ENCODE results near the gene CIAO2A. TPM values are rescaled to one million over a fixed set of nuclear protein-coding genes. Genes with fewer than 3 reads are reported as not detected.

Gene CIAO2A
- total RNA-seq, 2 donors from 2014 or later: 54.6 to 63.2 TPM

GRCh38 chr15:64038878-64039610, 54.6 kb downstream of the CIAO2A start:
- DNase-seq: peak; percentile 68

GRCh38 chr15:64037966-64038365, 55.7 kb downstream of the CIAO2A start:
- H3K27me3 Mint-ChIP-seq (ENCODE audit: insufficient read depth): peaks cover 2% of the 10 kb centered on the region
- H3K4me3 Mint-ChIP-seq: no peak overlapping the region
- H3K27ac ChIP-seq (ENCODE audit: low read depth, low read length): no peak overlapping the region
- no peaks in the 10 kb centered on the region for H3K36me3 Mint-ChIP-seq (ENCODE audit: low read depth)
- H3K4me3 ChIP-seq (ENCODE audit: low read length): no peak overlapping the region
- WGBS, 2 experiments (ENCODE audit: insufficient coverage in 1 of 2, insufficient read length in 1 of 2): 44 to 50% methylated on average over 2 of the region's 2 CpGs
- H3K27me3 ChIP-seq (ENCODE audit: control insufficient read depth, insufficient read depth, low read length, poor library complexity, severe bottlenecking): no peaks in the 10 kb centered on the region
- H3K4me1 ChIP-seq (ENCODE audit: control insufficient read depth, insufficient read depth, low read length): no peaks in the 10 kb centered on the region
- no peak for TF ChIP-seq CTCF (conservative IDR thresholded peaks at IDR 0.05)
- no peaks in the 10 kb centered on the region for H3K36me3 ChIP-seq (ENCODE audit: control insufficient read depth, insufficient read depth, low read length)
- no peaks in the 10 kb centered on the region for H3K9me3 ChIP-seq (ENCODE audit: control insufficient read depth, low read length)
- no peak overlapping the region for H3K27ac Mint-ChIP-seq
- no peak for DNase-seq
- peaks cover 21% of the 10 kb centered on the region for H3K4me1 Mint-ChIP-seq
- H3K9ac ChIP-seq (ENCODE audit: extremely low read depth, low read length, poor library complexity, severe bottlenecking): no peak overlapping the region
- H3K9me3 Mint-ChIP-seq: no peaks in the 10 kb centered on the region

More at GRCh38 chr15:64038878-64039610, 54.6 kb downstream of the CIAO2A start:
- Histone ChIP-seq H3K9me3 (ENCODE audit: control insufficient read depth, low read length) (no peaks in the 10 kb centered on the region), H3K4me3 (ENCODE audit: low read length) (no peak overlapping the region), H3K9ac (ENCODE audit: extremely low read depth, low read length, poor library complexity, severe bottlenecking) (no peak overlapping the region), H3K27ac (ENCODE audit: low read depth, low read length) (no peak overlapping the region), H3K27me3 (ENCODE audit: control insufficient read depth, insufficient read depth, low read length, poor library complexity, severe bottlenecking) (peaks cover under 1% of the 10 kb centered on the region), H3K4me1 (ENCODE audit: control insufficient read depth, insufficient read depth, low read length) (no peaks in the 10 kb centered on the region), H3K36me3 (ENCODE audit: control insufficient read depth, insufficient read depth, low read length) (no peaks in the 10 kb centered on the region)
- H3K36me3 Mint-ChIP-seq (ENCODE audit: low read depth): no peaks in the 10 kb centered on the region
- H3K4me1 Mint-ChIP-seq: peaks cover 25% of the 10 kb centered on the region
- no peak overlapping the region for H3K4me3 Mint-ChIP-seq
- no peaks in the 10 kb centered on the region for H3K9me3 Mint-ChIP-seq
- no peak overlapping the region for H3K27ac Mint-ChIP-seq
- WGBS, 2 experiments (ENCODE audit: insufficient coverage in 1 of 2, insufficient read length in 1 of 2): 60 to 81% methylated on average over 1 to 4 of the region's 4 CpGs
- no peak for TF ChIP-seq CTCF (conservative IDR thresholded peaks at IDR 0.05)
- H3K27me3 Mint-ChIP-seq (ENCODE audit: insufficient read depth): peaks cover 4% of the 10 kb centered on the region

GRCh38 chr15:64037116-64037515, 56.5 kb downstream of the CIAO2A start:
- Histone ChIP-seq H3K27me3 (ENCODE audit: control insufficient read depth, insufficient read depth, low read length, poor library complexity, severe bottlenecking) (no peaks in the 10 kb centered on the region), H3K9ac (ENCODE audit: extremely low read depth, low read length, poor library complexity, severe bottlenecking) (no peak overlapping the region), H3K27ac (ENCODE audit: low read depth, low read length) (no peak overlapping the region), H3K4me3 (ENCODE audit: low read length) (no peak overlapping the region), H3K4me1 (ENCODE audit: control insufficient read depth, insufficient read depth, low read length) (no peaks in the 10 kb centered on the region), H3K36me3 (ENCODE audit: control insufficient read depth, insufficient read depth, low read length) (no peaks in the 10 kb centered on the region), H3K9me3 (ENCODE audit: control insufficient read depth, low read length) (no peaks in the 10 kb centered on the region)
- H3K4me1 Mint-ChIP-seq: peaks cover 21% of the 10 kb centered on the region
- H3K4me3 Mint-ChIP-seq: no peak overlapping the region
- H3K27ac Mint-ChIP-seq: no peak overlapping the region
- H3K27me3 Mint-ChIP-seq (ENCODE audit: insufficient read depth): no peaks in the 10 kb centered on the region
- DNase-seq: no peak
- no peaks in the 10 kb centered on the region for H3K36me3 Mint-ChIP-seq (ENCODE audit: low read depth)
- 93 to 100% methylated on average over 1 to 3 of the region's 3 CpGs for WGBS, 2 experiments (ENCODE audit: insufficient coverage in 1 of 2, insufficient read length in 1 of 2)
- no peaks in the 10 kb centered on the region for H3K9me3 Mint-ChIP-seq
- TF ChIP-seq CTCF (conservative IDR thresholded peaks at IDR 0.05): no peak

Data from endodermal cell (in vitro differentiated cells).